GM18502 (cell line): ENCODE measurements around the gene LDB2.

Experiments used
- ATAC-seq: cut with Tn5 transposase; IDR thresholded peaks from one replicate; pipeline ENCODE4 v1.9.1; 2021; ENCODE audit warnings: mild to moderate bottlenecking; ENCODE audit not compliant: unreplicated experiment, poor library complexity

LDB2 gene

GRCh38 chr4:16844816-16845586, 53.4 kb downstream of the LDB2 start:
- no peak for ATAC-seq

GRCh38 chr4:16843831-16844508, 54.5 kb downstream of the LDB2 start:
- ATAC-seq, result no peak

GRCh38 chr4:16838226-16838875, 60.1 kb downstream of the LDB2 start:
- ATAC-seq, result no peak

- no peak for ATAC-seq
Measured at GRCh38 chr4:16837475-16837874, 61.0 kb downstream of the LDB2 start.

GRCh38 chr4:16836324-16836723, 62.1 kb downstream of the LDB2 start:
- ATAC-seq, result no peak

GRCh38 chr4:16835597-16836247, 62.7 kb downstream of the LDB2 start:
- ATAC-seq, result no peak

- ATAC-seq, result no peak
Measured at GRCh38 chr4:16834814-16835213, 63.6 kb downstream of the LDB2 start.

- no peak for ATAC-seq
Measured at GRCh38 chr4:16833722-16834121, 64.7 kb downstream of the LDB2 start.

GRCh38 chr4:16830081-16830480, 68.4 kb downstream of the LDB2 start:
- ATAC-seq, result no peak

- no peak for ATAC-seq
Measured at GRCh38 chr4:16827794-16828724, 70.4 kb downstream of the LDB2 start.

GRCh38 chr4:16827045-16827444, 71.4 kb downstream of the LDB2 start:
- no peak for ATAC-seq

- ATAC-seq, result no peak
Measured at GRCh38 chr4:16826406-16826910, 72.0 kb downstream of the LDB2 start.

GRCh38 chr4:16824278-16824806, 74.1 kb downstream of the LDB2 start:
- ATAC-seq, result no peak

- no peak for ATAC-seq
Measured at GRCh38 chr4:16820329-16820728, 78.1 kb downstream of the LDB2 start.

- no peak for ATAC-seq
Measured at GRCh38 chr4:16819652-16820051, 78.8 kb downstream of the LDB2 start.

GRCh38 chr4:16818005-16818404, 80.4 kb downstream of the LDB2 start:
- no peak for ATAC-seq

GRCh38 chr4:16817286-16817685, 81.2 kb downstream of the LDB2 start:
- no peak for ATAC-seq

- no peak for ATAC-seq
Measured at GRCh38 chr4:16814361-16814760, 84.1 kb downstream of the LDB2 start.

- no peak for ATAC-seq
Measured at GRCh38 chr4:16812041-16812440, 86.4 kb downstream of the LDB2 start.
